WERI-Rb-1 (cell line): ENCODE results near the gene DDX31.

Source experiments
- DNase-seq: peaks from one replicate; pipeline ENCODE4 v3.0.0-alpha.2; 2020
- H3K27ac ChIP-seq: fragments of 250-450 bp; sonication (Bioruptor Pico); 2 replicates; pipeline ENCODE4 v1.5.1; 2020; ENCODE audit warnings: mild to moderate bottlenecking, moderate library complexity
- H3K27me3 ChIP-seq: fragments of 250-450 bp; sonication (Bioruptor Pico); 2 replicates; pipeline ENCODE4 v1.5.1; 2021; ENCODE audit warnings: mild to moderate bottlenecking, low read depth, moderate library complexity; ENCODE audit not compliant: insufficient read depth, severe bottlenecking
- H3K36me3 ChIP-seq: fragments of 250-450 bp; sonication (Bioruptor Pico); 2 replicates; pipeline ENCODE4 v1.5.1; 2020; ENCODE audit warnings: mild to moderate bottlenecking, moderate library complexity
- H3K4me3 ChIP-seq: 2 replicates; pipeline ENCODE4 v1.5.1; 2011; ENCODE audit warnings: low read depth, mild to moderate bottlenecking, control low read depth, low read length
- H3K9me3 ChIP-seq: fragments of 250-450 bp; sonication (Bioruptor Pico); 2 replicates; pipeline ENCODE4 v1.5.1; 2021; ENCODE audit warnings: mild to moderate bottlenecking, moderate library complexity; ENCODE audit not compliant: severe bottlenecking
- CTCF ChIP-seq: IDR thresholded peaks from 2 replicates; pipeline ENCODE4 v1.5.1; 2011; ENCODE audit warnings: low read depth, mild to moderate bottlenecking, control low read depth, inconsistent platforms, low read length

DDX31 gene

GRCh38 chr9:132627106-132627505 is 42.7 kb downstream of the DDX31 start:
- no peak for TF ChIP-seq CTCF
- DNase-seq, result no peak
- Histone ChIP-seq H3K36me3 (peaks cover 46% of the 10 kb centered on the region), H3K27ac (no peak overlapping the region), H3K4me3 (no peak overlapping the region), H3K27me3 (no peaks in the 10 kb centered on the region), H3K9me3 (no peaks in the 10 kb centered on the region)

- DNase-seq, result no peak
These were observed 43.5 kb downstream of the DDX31 start for GRCh38 chr9:132626285-132626684.

GRCh38 chr9:132622159-132622558 is 47.6 kb downstream of the DDX31 start:
- DNase-seq, result no peak
- no peak for TF ChIP-seq CTCF
- Histone ChIP-seq H3K36me3 (peaks cover 21% of the 10 kb centered on the region), H3K27me3 (no peaks in the 10 kb centered on the region), H3K4me3 (no peak overlapping the region), H3K9me3 (no peaks in the 10 kb centered on the region), H3K27ac (no peak overlapping the region)

More at GRCh38 chr9:132626285-132626684, 43.5 kb downstream of the DDX31 start:
- H3K27ac ChIP-seq, result no peak overlapping the region
- H3K27me3 ChIP-seq, result no peaks in the 10 kb centered on the region
- H3K9me3 ChIP-seq, result no peaks in the 10 kb centered on the region
- no peak overlapping the region for H3K4me3 ChIP-seq
- TF ChIP-seq CTCF, result no peak
- peaks cover 43% of the 10 kb centered on the region for H3K36me3 ChIP-seq

- no peak for TF ChIP-seq CTCF
- Histone ChIP-seq H3K36me3 (peaks cover 27% of the 10 kb centered on the region), H3K4me3 (no peak overlapping the region), H3K27me3 (no peaks in the 10 kb centered on the region), H3K9me3 (no peaks in the 10 kb centered on the region), H3K27ac (no peak overlapping the region)
- DNase-seq, result no peak
These were observed 53.1 kb downstream of the DDX31 start for GRCh38 chr9:132616725-132617124.

- no peak for TF ChIP-seq CTCF
- H3K9me3 ChIP-seq, result no peaks in the 10 kb centered on the region
- no peak for DNase-seq
- H3K36me3 ChIP-seq, result peaks cover 37% of the 10 kb centered on the region
- H3K27ac ChIP-seq, result no peak overlapping the region
- no peaks in the 10 kb centered on the region for H3K27me3 ChIP-seq
- H3K4me3 ChIP-seq, result no peak overlapping the region
These were observed 54.0 kb downstream of the DDX31 start for GRCh38 chr9:132615774-132616173.

- no peak for DNase-seq
- H3K27me3 ChIP-seq, result no peaks in the 10 kb centered on the region
- no peak for TF ChIP-seq CTCF
- H3K9me3 ChIP-seq, result no peaks in the 10 kb centered on the region
- H3K4me3 ChIP-seq, result no peak overlapping the region
- peaks cover 39% of the 10 kb centered on the region for H3K36me3 ChIP-seq
- no peak overlapping the region for H3K27ac ChIP-seq
These were observed 55.5 kb downstream of the DDX31 start for GRCh38 chr9:132614324-132614723.
